GM15510 (cell line): ENCODE measurements around the gene TXLNB.

Experiments
- POLR2A ChIP-seq: IDR thresholded peaks from 3 replicates; pipeline ENCODE4 v1.6.1; 2011; ENCODE audit warnings: borderline replicate concordance; ENCODE audit not compliant: insufficient read length; ENCODE audit errors: extremely low read depth

Gene TXLNB

GRCh38 chr6:139323511-139324300, 31.9 kb upstream of the TXLNB start:
- TF ChIP-seq POLR2A, result no peak

- no peak for TF ChIP-seq POLR2A
Observed at GRCh38 chr6:139320081-139320480, 28.3 kb upstream of the TXLNB start.

- no peak for TF ChIP-seq POLR2A
Observed at GRCh38 chr6:139316622-139317317, 25.0 kb upstream of the TXLNB start.

GRCh38 chr6:139313784-139314545, 22.2 kb upstream of the TXLNB start:
- TF ChIP-seq POLR2A, result no peak

GRCh38 chr6:139313229-139313628, 21.4 kb upstream of the TXLNB start:
- no peak for TF ChIP-seq POLR2A

- TF ChIP-seq POLR2A, result no peak
Observed at GRCh38 chr6:139311831-139312230, 20.0 kb upstream of the TXLNB start.

- TF ChIP-seq POLR2A, result no peak
Observed at GRCh38 chr6:139308936-139309603, 17.3 kb upstream of the TXLNB start.

- no peak for TF ChIP-seq POLR2A
Observed at GRCh38 chr6:139308286-139308916, 16.6 kb upstream of the TXLNB start.

GRCh38 chr6:139306291-139306981, 14.6 kb upstream of the TXLNB start:
- TF ChIP-seq POLR2A, result no peak

- TF ChIP-seq POLR2A, result no peak
Observed at GRCh38 chr6:139303185-139303584, 11.4 kb upstream of the TXLNB start.

GRCh38 chr6:139297921-139298320, 6.1 kb upstream of the TXLNB start:
- no peak for TF ChIP-seq POLR2A

- no peak for TF ChIP-seq POLR2A
Observed at GRCh38 chr6:139296927-139297326, 5.1 kb upstream of the TXLNB start.

GRCh38 chr6:139295901-139296300, 4.1 kb upstream of the TXLNB start:
- TF ChIP-seq POLR2A, result no peak

GRCh38 chr6:139294090-139294489, 2.3 kb upstream of the TXLNB start:
- no peak for TF ChIP-seq POLR2A
